HEK293 (cell line): ENCODE measurements around the gene RMDN3.
A peak's percentile ranks its signal among the peaks of the same experiment; 100 is the strongest.

ENCODE experiments used
- FEZF1 ChIP-seq: fragments of 450-650 bp; formaldehyde crosslinking; IDR thresholded peaks from 2 replicates; pipeline ENCODE4 v1.5.1; 2016; ENCODE audit warnings: missing biosample characterization, missing genetic modification characterization
- GFI1B ChIP-seq: fragments of 450-650 bp; formaldehyde crosslinking; IDR thresholded peaks from 2 replicates; pipeline ENCODE4 v1.5.1; 2016; ENCODE audit warnings: missing biosample characterization, missing genetic modification characterization
- GLIS1 ChIP-seq: fragments of 450-650 bp; formaldehyde crosslinking; IDR thresholded peaks from 2 replicates; pipeline ENCODE4 v1.5.1; 2016; ENCODE audit warnings: missing biosample characterization, missing genetic modification characterization
- KLF1 ChIP-seq: fragments of 450-650 bp; formaldehyde crosslinking; IDR thresholded peaks from 2 replicates; pipeline ENCODE4 v1.5.1; 2016; ENCODE audit warnings: missing biosample characterization, missing genetic modification characterization
- KLF8 ChIP-seq: fragments of 450-650 bp; formaldehyde crosslinking; IDR thresholded peaks from 2 replicates; pipeline ENCODE4 v1.5.1; 2016; ENCODE audit warnings: missing biosample characterization, missing genetic modification characterization
- PRDM1 ChIP-seq: fragments of 450-650 bp; formaldehyde crosslinking; IDR thresholded peaks from 2 replicates; pipeline ENCODE4; 2016; ENCODE audit warnings: missing biosample characterization, missing genetic modification characterization
- SP7 ChIP-seq: fragments of 450-650 bp; formaldehyde crosslinking; IDR thresholded peaks from 2 replicates; pipeline ENCODE4 v1.5.1; 2016; ENCODE audit warnings: missing biosample characterization, missing genetic modification characterization
- TRIM28 ChIP-seq: IDR thresholded peaks from 2 replicates; pipeline ENCODE4 v1.6.1; 2011; ENCODE audit warnings: low read length, control low read depth, borderline replicate concordance
- ZNF114 ChIP-seq: fragments of 450-650 bp; formaldehyde crosslinking; IDR thresholded peaks from 2 replicates; pipeline ENCODE4 v1.5.0; 2017; ENCODE audit warnings: missing biosample characterization, missing genetic modification characterization
- ZNF133 ChIP-seq: fragments of 450-650 bp; formaldehyde crosslinking; IDR thresholded peaks from 2 replicates; pipeline ENCODE4 v1.5.1; 2016; ENCODE audit warnings: missing biosample characterization, missing genetic modification characterization
- ZNF138 ChIP-seq: fragments of 450-650 bp; formaldehyde crosslinking; IDR thresholded peaks from 2 replicates; pipeline ENCODE4 v1.5.1; 2016; ENCODE audit warnings: missing biosample characterization, missing genetic modification characterization, borderline replicate concordance
- ZNF175 ChIP-seq: fragments of 450-650 bp; formaldehyde crosslinking; IDR thresholded peaks from 2 replicates; pipeline ENCODE4 v1.5.1; 2016; ENCODE audit warnings: missing biosample characterization, missing genetic modification characterization
- ZNF184 ChIP-seq: fragments of 450-650 bp; IDR thresholded peaks from 2 replicates; pipeline ENCODE4 v1.5.1; 2018; ENCODE audit warnings: missing biosample characterization, mild to moderate bottlenecking, missing genetic modification characterization
- ZNF24 ChIP-seq: fragments of 450-650 bp; formaldehyde crosslinking; IDR thresholded peaks from 2 replicates; pipeline ENCODE4 v1.5.1; 2016; ENCODE audit warnings: missing biosample characterization, missing genetic modification characterization
- ZNF26 ChIP-seq: fragments of 450-650 bp; formaldehyde crosslinking; IDR thresholded peaks from 2 replicates; pipeline ENCODE4 v1.5.1; 2016; ENCODE audit warnings: missing biosample characterization, missing genetic modification characterization
- ZNF311 ChIP-seq: fragments of 450-650 bp; formaldehyde crosslinking; IDR thresholded peaks from 2 replicates; pipeline ENCODE4 v1.5.1; 2017; ENCODE audit warnings: missing biosample characterization, missing genetic modification characterization, borderline replicate concordance
- ZNF366 ChIP-seq: fragments of 450-650 bp; formaldehyde crosslinking; conservative IDR thresholded peaks from 2 replicates; pipeline ENCODE4 v1.5.1; 2016; ENCODE audit warnings: missing biosample characterization, missing genetic modification characterization
- ZNF513 ChIP-seq: fragments of 450-650 bp; IDR thresholded peaks from 2 replicates; pipeline ENCODE4 v1.5.1; 2018; ENCODE audit warnings: missing biosample characterization, missing genetic modification characterization
- ZNF521 ChIP-seq: fragments of 450-650 bp; formaldehyde crosslinking; IDR thresholded peaks from 2 replicates; pipeline ENCODE4 v1.5.1; 2017; ENCODE audit warnings: missing biosample characterization, mild to moderate bottlenecking, missing genetic modification characterization
- ZNF600 ChIP-seq: fragments of 450-650 bp; formaldehyde crosslinking; IDR thresholded peaks from 2 replicates; pipeline ENCODE4 v1.5.1; 2016; ENCODE audit warnings: missing biosample characterization, missing genetic modification characterization
- ZSCAN4 ChIP-seq: fragments of 450-650 bp; formaldehyde crosslinking; IDR thresholded peaks from 2 replicates; pipeline ENCODE4 v1.5.1; 2017; ENCODE audit warnings: missing biosample characterization, missing genetic modification characterization
- TF ChIP-seq, protein P1 (sequence below): fragments of 450-650 bp; formaldehyde crosslinking; IDR thresholded peaks from 2 replicates; pipeline ENCODE4 v1.5.1; 2016; ENCODE audit warnings: missing biosample characterization, missing genetic modification characterization, borderline replicate concordance
- TF ChIP-seq, protein P2 (sequence below): fragments of 450-650 bp; formaldehyde crosslinking; conservative IDR thresholded peaks from 2 replicates; pipeline ENCODE4 v1.5.1; 2016; ENCODE audit warnings: low read depth, missing biosample characterization, missing genetic modification characterization

RMDN3 gene

DNA sequence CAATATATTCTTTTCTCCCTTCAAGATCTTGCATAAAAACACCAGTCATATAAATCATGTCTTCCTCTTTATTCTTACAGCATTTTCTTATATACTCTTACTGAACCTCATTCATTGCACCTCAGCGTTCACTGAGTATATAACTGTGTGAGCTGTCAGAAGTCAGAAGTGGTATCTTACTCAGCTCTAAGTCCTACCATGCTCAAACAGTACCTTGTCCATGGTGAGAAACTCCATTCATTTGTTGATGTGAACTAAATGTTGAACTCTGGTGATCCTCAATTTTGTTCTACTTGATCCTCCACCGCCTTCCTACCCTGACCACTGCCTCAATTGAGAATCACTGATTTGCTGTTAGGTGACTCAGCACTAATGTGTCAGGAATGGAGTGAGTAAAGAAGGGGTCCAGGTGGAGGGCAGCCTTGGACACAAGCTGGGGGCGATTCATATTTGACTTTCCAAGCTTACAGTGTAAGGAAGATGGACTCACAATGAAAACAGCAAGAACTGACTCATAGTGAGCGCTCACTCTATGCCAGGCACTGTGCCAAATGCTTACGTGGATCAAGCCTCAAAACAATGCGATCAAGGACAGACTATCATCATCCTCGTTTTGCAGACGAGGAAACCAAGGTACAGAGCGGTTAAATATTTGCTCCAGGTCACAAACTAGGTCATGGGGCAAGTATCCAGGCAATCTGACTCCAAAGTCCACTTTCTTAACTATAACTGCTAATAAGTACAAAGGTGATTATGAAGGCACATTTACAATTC lies 38.3 kb upstream of the RMDN3 start (continued):
- TF ChIP-seq FEZF1 (tag by site-specific recombination) (peak; percentile 86), ZNF521 (tag by site-specific recombination) (no peak), KLF1 (tag by site-specific recombination) (no peak), ZNF114 (tag by site-specific recombination) (no peak), ZNF138 (tag by site-specific recombination) (no peak), KLF8 (tag by site-specific recombination) (no peak), ZNF26 (tag by site-specific recombination) (no peak), GLIS1 (tag by site-specific recombination) (no peak), ZNF600 (no peak), ZNF184 (tag by site-specific recombination) (peak; percentile 20; the same call in 1 of the 2 replicates), ZSCAN4 (tag by site-specific recombination) (no peak), PRDM1 (tag by site-specific recombination) (no peak), ZNF175 (tag by site-specific recombination) (no peak), SP7 (tag by site-specific recombination) (0 out of 2 replicates have a peak, but pooled peaks have one; percentile 19), TRIM28 (no peak), ZNF311 (tag by site-specific recombination) (no peak), GFI1B (tag by site-specific recombination) (no peak), ZNF513 (no peak), ZNF366 (tag by site-specific recombination) (peak; percentile 47; the same call in 1 of the 2 replicates), ZNF133 (no peak), ZNF24 (no peak)
- TF ChIP-seq, protein P1, sequence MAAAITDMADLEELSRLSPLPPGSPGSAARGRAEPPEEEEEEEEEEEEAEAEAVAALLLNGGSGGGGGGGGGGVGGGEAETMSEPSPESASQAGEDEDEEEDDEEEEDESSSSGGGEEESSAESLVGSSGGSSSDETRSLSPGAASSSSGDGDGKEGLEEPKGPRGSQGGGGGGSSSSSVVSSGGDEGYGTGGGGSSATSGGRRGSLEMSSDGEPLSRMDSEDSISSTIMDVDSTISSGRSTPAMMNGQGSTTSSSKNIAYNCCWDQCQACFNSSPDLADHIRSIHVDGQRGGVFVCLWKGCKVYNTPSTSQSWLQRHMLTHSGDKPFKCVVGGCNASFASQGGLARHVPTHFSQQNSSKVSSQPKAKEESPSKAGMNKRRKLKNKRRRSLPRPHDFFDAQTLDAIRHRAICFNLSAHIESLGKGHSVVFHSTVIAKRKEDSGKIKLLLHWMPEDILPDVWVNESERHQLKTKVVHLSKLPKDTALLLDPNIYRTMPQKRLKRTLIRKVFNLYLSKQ, result no peak
- TF ChIP-seq, protein P2, sequence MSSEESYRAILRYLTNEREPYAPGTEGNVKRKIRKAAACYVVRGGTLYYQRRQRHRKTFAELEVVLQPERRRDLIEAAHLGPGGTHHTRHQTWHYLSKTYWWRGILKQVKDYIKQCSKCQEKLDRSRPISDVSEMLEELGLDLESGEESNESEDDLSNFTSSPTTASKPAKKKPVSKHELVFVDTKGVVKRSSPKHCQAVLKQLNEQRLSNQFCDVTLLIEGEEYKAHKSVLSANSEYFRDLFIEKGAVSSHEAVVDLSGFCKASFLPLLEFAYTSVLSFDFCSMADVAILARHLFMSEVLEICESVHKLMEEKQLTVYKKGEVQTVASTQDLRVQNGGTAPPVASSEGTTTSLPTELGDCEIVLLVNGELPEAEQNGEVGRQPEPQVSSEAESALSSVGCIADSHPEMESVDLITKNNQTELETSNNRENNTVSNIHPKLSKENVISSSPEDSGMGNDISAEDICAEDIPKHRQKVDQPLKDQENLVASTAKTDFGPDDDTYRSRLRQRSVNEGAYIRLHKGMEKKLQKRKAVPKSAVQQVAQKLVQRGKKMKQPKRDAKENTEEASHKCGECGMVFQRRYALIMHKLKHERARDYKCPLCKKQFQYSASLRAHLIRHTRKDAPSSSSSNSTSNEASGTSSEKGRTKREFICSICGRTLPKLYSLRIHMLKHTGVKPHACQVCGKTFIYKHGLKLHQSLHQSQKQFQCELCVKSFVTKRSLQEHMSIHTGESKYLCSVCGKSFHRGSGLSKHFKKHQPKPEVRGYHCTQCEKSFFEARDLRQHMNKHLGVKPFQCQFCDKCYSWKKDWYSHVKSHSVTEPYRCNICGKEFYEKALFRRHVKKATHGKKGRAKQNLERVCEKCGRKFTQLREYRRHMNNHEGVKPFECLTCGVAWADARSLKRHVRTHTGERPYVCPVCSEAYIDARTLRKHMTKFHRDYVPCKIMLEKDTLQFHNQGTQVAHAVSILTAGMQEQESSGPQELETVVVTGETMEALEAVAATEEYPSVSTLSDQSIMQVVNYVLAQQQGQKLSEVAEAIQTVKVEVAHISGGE, result no peak
- TF ChIP-seq, all 188 proteins: peak for 5
